DMS153 treated with DMSO at 0.1 percent for 48 hours (cell line): Measurements from ENCODE around the gene NPFFR2.
"Not testable (repeated sequence)": the region's sequence is repeated elsewhere in the genome, so short reads cannot be mapped to it uniquely, and the experiment has no call there.

Source experiments
- DNase-seq: peaks from one replicate; lab custom pipeline; 2025; ENCODE audit not compliant: unreplicated experiment; lab: John Stamatoyannopoulos, UW

NPFFR2 gene

GRCh38 chr4:72110886-72111285 is 79.1 kb downstream of the NPFFR2 start:
- DNase-seq, result no peak

GRCh38 chr4:72111863-72112262 is 80.1 kb downstream of the NPFFR2 start:
- DNase-seq, result no peak

GRCh38 chr4:72112514-72113156 is 80.8 kb downstream of the NPFFR2 start:
- DNase-seq, result no peak

GRCh38 chr4:72118017-72118416 is 86.2 kb downstream of the NPFFR2 start:
- DNase-seq, result no peak

- DNase-seq, result peak; percentile 29
These were observed 88.1 kb downstream of the NPFFR2 start for GRCh38 chr4:72119946-72120345.

GRCh38 chr4:72128741-72129140 is 96.9 kb downstream of the NPFFR2 start:
- no peak for DNase-seq

- DNase-seq, result no peak
These were observed 104.6 kb downstream of the NPFFR2 start for GRCh38 chr4:72136429-72136828.

GRCh38 chr4:72139997-72140396 is 108.2 kb downstream of the NPFFR2 start:
- not testable (repeated sequence) for DNase-seq

GRCh38 chr4:72144241-72144640 is 112.4 kb downstream of the NPFFR2 start:
- no peak for DNase-seq

- DNase-seq, result no peak
These were observed 120.9 kb downstream of the NPFFR2 start for GRCh38 chr4:72152731-72153130.

- DNase-seq, result not testable (repeated sequence)
These were observed 121.8 kb downstream of the NPFFR2 start for GRCh38 chr4:72153634-72154033.

GRCh38 chr4:72169285-72169684 is 137.5 kb downstream of the NPFFR2 start:
- DNase-seq, result not testable (repeated sequence)

- no peak for DNase-seq
These were observed 138.1 kb downstream of the NPFFR2 start for GRCh38 chr4:72169861-72170260.

GRCh38 chr4:72171761-72172160 is 140.0 kb downstream of the NPFFR2 start:
- no peak for DNase-seq

GRCh38 chr4:72179342-72179741 is 147.5 kb downstream of the NPFFR2 start:
- no peak for DNase-seq

- DNase-seq, result no peak
These were observed 154.9 kb downstream of the NPFFR2 start for GRCh38 chr4:72186714-72187113.

GRCh38 chr4:72194046-72194445 is 162.2 kb downstream of the NPFFR2 start:
- DNase-seq, result no peak

- no peak for DNase-seq
These were observed 162.7 kb downstream of the NPFFR2 start for GRCh38 chr4:72194453-72194852.
